Brain microvascular endothelial cell (primary cell): ENCODE results near the gene AATK.

ENCODE experiments used
- DNase-seq: peaks from one replicate; pipeline ENCODE4 v3.0.0-alpha.2; 2020
- H3K27ac ChIP-seq: fragments of 250-450 bp; sonication (Bioruptor Pico); 2 replicates; pipeline ENCODE4 v1.5.1; 2020; ENCODE audit warnings: mild to moderate bottlenecking, moderate library complexity
- H3K27me3 ChIP-seq: fragments of 250-450 bp; sonication (Bioruptor Pico); replicated peaks from 2 replicates; pipeline ENCODE4 v1.5.1; 2020; ENCODE audit warnings: mild to moderate bottlenecking
- H3K36me3 ChIP-seq: fragments of 250-450 bp; sonication (Bioruptor Pico); replicated peaks from 2 replicates; pipeline ENCODE4 v1.5.1; 2020; ENCODE audit warnings: mild to moderate bottlenecking
- H3K4me3 ChIP-seq: 2 replicates; pipeline ENCODE4 v1.5.1; 2011; ENCODE audit warnings: low read depth, mild to moderate bottlenecking, control low read depth, low read length, moderate library complexity
- CTCF ChIP-seq: IDR thresholded peaks from 2 replicates; pipeline ENCODE4 v1.5.1; 2011; ENCODE audit warnings: low read depth, mild to moderate bottlenecking, moderate library complexity, low read length, control low read depth, inconsistent platforms; ENCODE audit errors: missing control alignments
- in situ Hi-C: cut with HindIII; loops from 2 replicates; pipeline ENCODE4 v1.10.0; 2017; ENCODE audit warnings: low sequenced_read_pairs, low pct_ligation_motif_present

AATK gene

GRCh38 chr17:81161536-81161935, 4.5 kb downstream of the AATK start:
- Histone ChIP-seq H3K4me3 (no peak overlapping the region), H3K36me3 (no peaks in the 10 kb centered on the region), H3K27ac (no peak overlapping the region), H3K27me3 (peaks cover 5% of the 10 kb centered on the region)
- no peak for TF ChIP-seq CTCF
- DNase-seq = no peak
- in situ Hi-C loops = no loop called here

GRCh38 chr17:81160747-81161453, 5.1 kb downstream of the AATK start:
- H3K4me3 ChIP-seq = no peak overlapping the region
- H3K27me3 ChIP-seq = peaks cover 5% of the 10 kb centered on the region
- no peak for TF ChIP-seq CTCF
- in situ Hi-C loops = no loop called here
- no peak for DNase-seq
- no peaks in the 10 kb centered on the region for H3K36me3 ChIP-seq
- H3K27ac ChIP-seq = no peak overlapping the region

- no peaks in the 10 kb centered on the region for H3K36me3 ChIP-seq
- H3K4me3 ChIP-seq = no peak overlapping the region
- no peaks in the 10 kb centered on the region for H3K27me3 ChIP-seq
- in situ Hi-C loops = no loop called here
- TF ChIP-seq CTCF = no peak
- DNase-seq = no peak
- H3K27ac ChIP-seq = no peak overlapping the region
Observed at GRCh38 chr17:81160306-81160705, 5.7 kb downstream of the AATK start.

GRCh38 chr17:81159611-81160265, 6.3 kb downstream of the AATK start:
- Histone ChIP-seq H3K27ac (no peak overlapping the region), H3K27me3 (no peaks in the 10 kb centered on the region), H3K36me3 (no peaks in the 10 kb centered on the region), H3K4me3 (no peak overlapping the region)
- in situ Hi-C loops = no loop called here
- no peak for TF ChIP-seq CTCF
- no peak for DNase-seq

- Histone ChIP-seq H3K4me3 (no peak overlapping the region), H3K27ac (no peak overlapping the region), H3K27me3 (no peaks in the 10 kb centered on the region), H3K36me3 (no peaks in the 10 kb centered on the region)
- in situ Hi-C loops = no loop called here
- DNase-seq = no peak
- TF ChIP-seq CTCF = no peak
Observed at GRCh38 chr17:81158688-81159590, 7.1 kb downstream of the AATK start.
